Lower lobe of right lung (tissue), 2 donors: ENCODE measurements around the gene FBXO42. TPM values are rescaled to one million over a fixed set of nuclear protein-coding genes. Genes with fewer than 3 reads are reported as not detected.

Experiments
- ATAC-seq, 2 donors: fragments of 200-7000 bp; cut with Tn5 transposase; one replicate each; pipeline ENCODE4 v1.9.1; 2020 to 2022; ENCODE audit warnings: mild to moderate bottlenecking in 2 of 2, moderate library complexity in 2 of 2
- DNase-seq: peaks from one replicate; pipeline ENCODE4 v3.0.0-alpha.2; 2020
- H3K27ac ChIP-seq: fragments of 200-600 bp; one replicate; pipeline ENCODE4 v1.8.0; 2022
- H3K27me3 ChIP-seq: fragments of 200-600 bp; one replicate; pipeline ENCODE4 v1.8.0; 2022; ENCODE audit warnings: low read depth
- H3K36me3 ChIP-seq: fragments of 200-600 bp; one replicate; pipeline ENCODE4 v1.8.0; 2022; ENCODE audit warnings: mild to moderate bottlenecking
- H3K4me1 ChIP-seq: fragments of 200-600 bp; one replicate; pipeline ENCODE4 v1.8.0; 2022
- H3K4me3 ChIP-seq: fragments of 200-600 bp; one replicate; pipeline ENCODE4 v1.8.0; 2022; ENCODE audit warnings: mild to moderate bottlenecking
- H3K9me3 ChIP-seq: fragments of 200-600 bp; one replicate; pipeline ENCODE4 v1.8.0; 2022
- CTCF ChIP-seq: fragments of 200-600 bp; IDR thresholded peaks from one replicate; pipeline ENCODE4 v1.8.0; 2022; ENCODE audit warnings: antibody characterized with exemption, mild to moderate bottlenecking
- intact Hi-C: fragments of 100-400 bp; cut with DNase I; formaldehyde crosslinking; loops from one replicate; pipeline ENCODE4 v1.11.0; 2022
- total RNA-seq: library from RNA; stranded (reverse); fragmentation: NEBNext Ultra II Directional; extraction: Animal tissue kit (Norgen Biotek cat#: 25700); gene quantifications from one replicate; pipeline ENCODE4 v1.2.1, GENCODE V29; 2021
- donor health status: DM: no; HTN: yes; CAD: no; lungs with severe emphysema.

FBXO42 gene
- total RNA-seq, 1 donor from 2014 or later: 21.5 TPM

GRCh38 chr1:16315437-16315836, 36.8 kb downstream of the FBXO42 start:
- ATAC-seq (peak; percentile 80 to 85), DNase-seq (no peak)
- no peaks in the 10 kb centered on the region for H3K27me3 ChIP-seq
- peaks cover 55% of the 10 kb centered on the region for H3K36me3 ChIP-seq
- TF ChIP-seq CTCF: no peak
- intact Hi-C loops: no loop called here
- peaks cover 37% of the 10 kb centered on the region for H3K4me1 ChIP-seq
- H3K27ac ChIP-seq: peak overlapping the region; percentile 1
- H3K4me3 ChIP-seq: no peak overlapping the region
- no peaks in the 10 kb centered on the region for H3K9me3 ChIP-seq

DNA sequence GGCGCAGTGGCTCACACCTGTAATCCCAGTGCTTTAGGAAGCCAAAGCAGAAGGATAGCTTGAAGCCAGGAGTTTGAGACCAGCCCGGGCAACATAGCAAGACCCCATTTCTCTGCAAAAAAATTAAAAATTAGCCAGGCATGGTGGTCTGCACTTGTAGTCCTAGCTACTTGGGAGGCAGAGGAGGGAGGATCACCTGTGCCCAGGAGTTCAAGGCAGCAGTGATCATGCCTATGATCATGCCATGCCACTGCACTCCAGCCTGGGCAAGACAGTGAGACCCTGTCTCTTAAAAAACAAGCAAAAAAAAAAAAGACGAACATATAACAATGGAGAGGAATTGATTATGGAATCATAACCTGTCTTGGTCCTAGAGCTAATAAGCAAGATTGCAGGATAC, 45.1 kb downstream of the FBXO42 start:
- Histone ChIP-seq H3K27me3 (no peaks in the 10 kb centered on the region), H3K36me3 (peaks cover 84% of the 10 kb centered on the region), H3K4me1 (no peaks in the 10 kb centered on the region), H3K4me3 (no peak overlapping the region), H3K9me3 (no peaks in the 10 kb centered on the region), H3K27ac (no peak overlapping the region)
- no peak for ATAC-seq
- intact Hi-C loops: no loop called here
- TF ChIP-seq CTCF: no peak
- no peak for DNase-seq

DNA sequence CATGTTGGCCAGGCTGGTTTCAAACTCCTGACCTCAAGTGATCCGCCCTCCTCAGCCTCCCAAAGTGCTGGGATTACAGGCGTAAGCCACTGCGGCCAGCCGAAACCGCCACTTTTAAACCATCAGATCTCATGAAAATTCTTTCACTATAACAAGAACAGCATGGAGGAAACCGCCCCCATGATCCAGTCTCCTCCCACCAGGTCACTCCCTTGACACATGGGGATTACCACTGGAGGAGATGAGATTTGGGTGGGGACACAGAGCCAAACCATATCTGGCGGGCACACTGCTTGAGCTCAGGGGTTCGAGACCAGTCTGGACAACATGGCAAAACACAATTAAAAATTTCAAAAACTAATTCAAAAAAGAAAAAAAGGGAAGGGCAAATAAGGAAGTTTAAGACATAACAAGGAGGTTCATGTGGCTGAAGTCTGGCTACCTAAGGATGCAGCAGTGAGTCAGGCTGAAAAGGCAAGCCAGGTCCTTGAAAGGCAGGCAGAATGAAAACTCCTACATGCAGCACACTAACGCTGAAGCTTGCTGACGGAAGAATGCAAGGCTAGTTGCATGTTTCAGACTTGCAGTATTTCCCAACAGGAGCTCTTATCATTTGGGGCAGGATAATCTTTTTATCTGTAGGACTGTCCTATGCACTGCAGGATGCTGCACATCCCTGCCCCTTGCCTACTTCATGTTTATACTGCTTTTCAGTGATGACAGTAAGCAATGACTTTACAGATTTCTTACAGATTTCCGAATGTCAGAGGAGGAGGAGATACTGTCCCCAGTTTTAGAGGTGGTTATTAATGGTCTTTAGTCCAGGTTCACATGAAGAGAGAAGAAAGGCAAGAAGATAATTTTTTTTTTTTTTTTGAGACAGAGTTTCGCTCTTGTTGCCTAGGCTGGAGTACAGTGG, 49.3 kb downstream of the FBXO42 start:
- DNase-seq: no peak
- H3K4me1 ChIP-seq: no peaks in the 10 kb centered on the region
- H3K4me3 ChIP-seq: no peak overlapping the region
- no peak for ATAC-seq
- H3K36me3 ChIP-seq: peaks cover 63% of the 10 kb centered on the region
- no peaks in the 10 kb centered on the region for H3K9me3 ChIP-seq
- H3K27ac ChIP-seq: no peak overlapping the region
- no peaks in the 10 kb centered on the region for H3K27me3 ChIP-seq
- intact Hi-C loops: no loop called here
- TF ChIP-seq CTCF: no peak

GRCh38 chr1:16300436-16300835, 51.8 kb downstream of the FBXO42 start:
- DNase-seq (no peak), ATAC-seq (no peak)
- no peak for TF ChIP-seq CTCF
- Histone ChIP-seq H3K36me3 (peaks cover 61% of the 10 kb centered on the region), H3K9me3 (no peaks in the 10 kb centered on the region), H3K4me3 (no peak overlapping the region), H3K4me1 (no peaks in the 10 kb centered on the region), H3K27me3 (no peaks in the 10 kb centered on the region), H3K27ac (no peak overlapping the region)
- intact Hi-C loops: no loop called here

GRCh38 chr1:16298653-16299052, 53.6 kb downstream of the FBXO42 start:
- no peak overlapping the region for H3K4me3 ChIP-seq
- peaks cover 9% of the 10 kb centered on the region for H3K4me1 ChIP-seq
- peaks cover 55% of the 10 kb centered on the region for H3K36me3 ChIP-seq
- H3K27me3 ChIP-seq: no peaks in the 10 kb centered on the region
- no peak for TF ChIP-seq CTCF
- intact Hi-C loops: no loop called here
- H3K27ac ChIP-seq: peak overlapping the region; percentile 59
- peak; percentile 51 for DNase-seq
- H3K9me3 ChIP-seq: no peaks in the 10 kb centered on the region
- ATAC-seq: peak; percentile 53 to 65
